ENCODE data around the gene GAK. TPM values are rescaled to one million over a fixed set of nuclear protein-coding genes. Genes with fewer than 3 reads are reported as not detected.
"Not testable (repeated sequence)": the region's sequence is repeated elsewhere in the genome, so short reads cannot be mapped to it uniquely, and the experiment has no call there.

GAK gene
- total RNA-seq, 2 donors from 2014 or later, result 104 to 121 TPM

DNA sequence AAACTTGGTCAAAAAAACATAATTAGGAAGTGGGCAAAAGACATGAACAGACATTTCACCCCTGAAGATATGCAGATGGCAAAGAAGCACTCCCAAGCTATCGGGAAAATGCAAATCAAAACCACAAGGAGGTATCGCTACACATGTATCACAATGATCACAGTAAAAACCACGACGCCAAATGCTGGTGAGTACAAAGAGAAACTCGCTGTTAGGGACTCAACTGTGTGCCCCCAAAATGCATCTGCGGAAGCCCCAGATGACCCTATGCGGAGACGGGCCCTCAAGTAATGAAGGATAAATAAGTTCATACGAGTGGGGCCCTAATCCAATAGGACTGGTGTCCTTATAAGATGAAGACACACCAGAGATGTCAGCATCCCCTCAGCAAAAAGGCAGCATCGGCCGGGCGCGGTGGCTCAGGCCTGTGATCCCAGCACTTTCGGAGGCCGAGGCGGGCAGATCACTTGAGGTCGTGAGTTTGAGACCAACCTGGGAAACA, 10.2 kb downstream of the GAK start:
- H3K4me3 ChIP-seq (ENCODE audit: low read length), result no peak overlapping the region
- 94 to 95% methylated on average over 17 of the region's 17 CpGs for WGBS, 2 experiments (ENCODE audit: insufficient coverage in 1 of 2, insufficient read length in 1 of 2)
- Mint-ChIP-seq H3K9me3 (no peaks in the 10 kb centered on the region), H3K36me3 (ENCODE audit: low read depth) (peaks cover 13% of the 10 kb centered on the region), H3K27me3 (ENCODE audit: insufficient read depth) (no peaks in the 10 kb centered on the region), H3K4me3 (no peak overlapping the region), H3K4me1 (peaks cover 14% of the 10 kb centered on the region), H3K27ac (no peak overlapping the region)
- peak; percentile 24 for DNase-seq
- no peak overlapping the region for H3K27ac ChIP-seq (ENCODE audit: low read depth, low read length)
- peaks cover 6% of the 10 kb centered on the region for H3K36me3 ChIP-seq (ENCODE audit: control insufficient read depth, insufficient read depth, low read length)
- peaks cover 3% of the 10 kb centered on the region for H3K9me3 ChIP-seq (ENCODE audit: control insufficient read depth, low read length)
- H3K9ac ChIP-seq (ENCODE audit: extremely low read depth, low read length, poor library complexity, severe bottlenecking), result no peak overlapping the region
- H3K4me1 ChIP-seq (ENCODE audit: control insufficient read depth, insufficient read depth, low read length), result no peaks in the 10 kb centered on the region
- H3K27me3 ChIP-seq (ENCODE audit: control insufficient read depth, insufficient read depth, low read length, poor library complexity, severe bottlenecking), result no peaks in the 10 kb centered on the region
- TF ChIP-seq, protein P1, sequence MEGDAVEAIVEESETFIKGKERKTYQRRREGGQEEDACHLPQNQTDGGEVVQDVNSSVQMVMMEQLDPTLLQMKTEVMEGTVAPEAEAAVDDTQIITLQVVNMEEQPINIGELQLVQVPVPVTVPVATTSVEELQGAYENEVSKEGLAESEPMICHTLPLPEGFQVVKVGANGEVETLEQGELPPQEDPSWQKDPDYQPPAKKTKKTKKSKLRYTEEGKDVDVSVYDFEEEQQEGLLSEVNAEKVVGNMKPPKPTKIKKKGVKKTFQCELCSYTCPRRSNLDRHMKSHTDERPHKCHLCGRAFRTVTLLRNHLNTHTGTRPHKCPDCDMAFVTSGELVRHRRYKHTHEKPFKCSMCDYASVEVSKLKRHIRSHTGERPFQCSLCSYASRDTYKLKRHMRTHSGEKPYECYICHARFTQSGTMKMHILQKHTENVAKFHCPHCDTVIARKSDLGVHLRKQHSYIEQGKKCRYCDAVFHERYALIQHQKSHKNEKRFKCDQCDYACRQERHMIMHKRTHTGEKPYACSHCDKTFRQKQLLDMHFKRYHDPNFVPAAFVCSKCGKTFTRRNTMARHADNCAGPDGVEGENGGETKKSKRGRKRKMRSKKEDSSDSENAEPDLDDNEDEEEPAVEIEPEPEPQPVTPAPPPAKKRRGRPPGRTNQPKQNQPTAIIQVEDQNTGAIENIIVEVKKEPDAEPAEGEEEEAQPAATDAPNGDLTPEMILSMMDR (conservative IDR thresholded peaks at IDR 0.05), result no peak

DNA sequence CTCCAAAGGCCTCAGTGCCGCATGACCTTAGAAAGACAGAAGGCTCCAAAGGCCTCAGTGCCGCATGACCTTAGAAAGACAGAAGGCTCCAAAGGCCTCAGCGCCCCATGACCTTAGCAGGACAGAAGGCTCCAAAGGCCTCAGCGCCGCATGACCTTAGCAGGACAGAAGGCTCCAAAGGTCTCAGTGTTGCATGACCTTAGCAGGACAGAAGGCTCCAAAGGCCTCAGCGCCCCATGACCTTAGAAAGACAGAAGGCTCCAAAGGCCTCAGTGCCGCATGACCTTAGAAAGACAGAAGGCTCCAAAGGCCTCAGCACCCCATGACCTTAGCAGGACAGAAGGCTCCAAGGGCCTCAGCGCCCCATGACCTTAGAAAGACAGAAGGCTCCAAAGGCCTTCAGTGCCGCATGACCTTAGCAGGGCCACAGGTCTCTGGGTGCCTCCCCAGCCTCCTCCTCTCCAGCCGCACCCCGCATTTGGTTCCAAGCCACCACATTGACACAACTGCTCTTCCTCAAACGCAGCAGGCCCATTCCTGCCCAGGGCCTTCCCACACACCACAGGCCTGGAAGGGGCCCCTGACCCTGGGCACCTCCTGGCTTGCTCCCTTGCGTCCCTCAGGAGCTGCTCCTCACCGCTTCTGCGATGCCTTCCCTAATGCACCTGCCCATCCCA, 13.0 kb downstream of the GAK start:
- H3K27me3 ChIP-seq (ENCODE audit: control insufficient read depth, insufficient read depth, low read length, poor library complexity, severe bottlenecking); H3K9ac ChIP-seq (ENCODE audit: extremely low read depth, low read length, poor library complexity, severe bottlenecking); H3K9me3 ChIP-seq (ENCODE audit: control insufficient read depth, low read length); H3K27ac ChIP-seq (ENCODE audit: low read depth, low read length); H3K4me1 ChIP-seq (ENCODE audit: control insufficient read depth, insufficient read depth, low read length); H3K36me3 ChIP-seq (ENCODE audit: control insufficient read depth, insufficient read depth, low read length); H3K4me1 Mint-ChIP-seq; H3K4me3 ChIP-seq (ENCODE audit: low read length); H3K27me3 Mint-ChIP-seq (ENCODE audit: insufficient read depth); H3K9me3 Mint-ChIP-seq; H3K4me3 Mint-ChIP-seq: not testable (repeated sequence)
- 88 to 89% methylated on average over 11 to 15 of the region's 15 CpGs for WGBS, 2 experiments (ENCODE audit: insufficient coverage in 1 of 2, insufficient read length in 1 of 2)
- H3K27ac Mint-ChIP-seq, result peak overlapping the region; percentile 25
- H3K36me3 Mint-ChIP-seq (ENCODE audit: low read depth), result peaks cover 13% of the 10 kb centered on the region
- DNase-seq, result peak; percentile 36

DNA sequence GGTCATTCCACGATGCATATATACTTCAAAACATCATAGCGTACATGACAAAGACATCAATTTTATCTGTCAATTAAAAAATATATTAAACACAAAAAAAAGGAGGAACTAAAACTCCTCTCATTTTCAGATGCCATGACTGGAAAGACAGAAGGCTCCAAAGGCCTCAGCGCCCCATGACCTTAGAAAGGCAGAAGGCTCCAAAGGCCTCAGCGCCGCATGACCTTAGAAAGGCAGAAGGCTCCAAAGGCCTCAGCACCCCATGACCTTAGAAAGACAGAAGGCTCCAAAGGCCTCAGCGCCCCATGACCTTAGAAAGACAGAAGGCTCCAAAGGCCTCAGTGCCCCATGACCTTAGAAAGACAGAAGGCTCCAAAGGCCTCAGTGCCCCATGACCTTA, 13.5 kb downstream of the GAK start:
- H3K36me3 Mint-ChIP-seq (ENCODE audit: low read depth), result peaks cover 13% of the 10 kb centered on the region
- H3K4me1 ChIP-seq (ENCODE audit: control insufficient read depth, insufficient read depth, low read length); H3K4me1 Mint-ChIP-seq; H3K27me3 Mint-ChIP-seq (ENCODE audit: insufficient read depth); H3K27ac Mint-ChIP-seq; H3K27me3 ChIP-seq (ENCODE audit: control insufficient read depth, insufficient read depth, low read length, poor library complexity, severe bottlenecking); H3K9me3 ChIP-seq (ENCODE audit: control insufficient read depth, low read length); H3K9me3 Mint-ChIP-seq; H3K9ac ChIP-seq (ENCODE audit: extremely low read depth, low read length, poor library complexity, severe bottlenecking); H3K27ac ChIP-seq (ENCODE audit: low read depth, low read length); H3K36me3 ChIP-seq (ENCODE audit: control insufficient read depth, insufficient read depth, low read length); H3K4me3 Mint-ChIP-seq; DNase-seq; H3K4me3 ChIP-seq (ENCODE audit: low read length): not testable (repeated sequence)
- 83 to 100% methylated on average over 4 to 6 of the region's 6 CpGs for WGBS, 2 experiments (ENCODE audit: insufficient coverage in 1 of 2, insufficient read length in 1 of 2)

DNA sequence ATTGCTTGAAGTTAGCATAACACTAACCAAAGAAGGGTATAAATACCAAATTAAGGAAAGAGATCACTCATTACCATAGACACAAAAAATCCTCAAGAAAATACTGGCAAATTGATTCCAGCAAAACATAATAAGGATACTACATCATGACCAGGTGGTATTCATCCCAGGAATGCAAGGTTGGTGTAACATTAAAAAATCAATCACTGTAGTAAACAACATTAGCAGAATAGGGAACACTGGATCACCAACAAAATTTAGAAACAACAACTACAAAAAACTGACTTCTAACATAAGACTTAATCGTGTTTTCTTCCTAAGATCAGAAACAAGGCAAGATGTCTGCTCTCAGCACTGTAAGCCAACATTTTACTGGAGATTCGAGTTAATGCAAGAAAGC, 14.1 kb downstream of the GAK start:
- Mint-ChIP-seq H3K4me1 (peaks cover 10% of the 10 kb centered on the region), H3K9me3 (no peaks in the 10 kb centered on the region), H3K36me3 (ENCODE audit: low read depth) (peaks cover 12% of the 10 kb centered on the region), H3K27me3 (ENCODE audit: insufficient read depth) (no peaks in the 10 kb centered on the region), H3K27ac (no peak overlapping the region), H3K4me3 (no peak overlapping the region)
- no peak for DNase-seq
- no peak overlapping the region for H3K4me3 ChIP-seq (ENCODE audit: low read length)
- peaks cover 5% of the 10 kb centered on the region for H3K36me3 ChIP-seq (ENCODE audit: control insufficient read depth, insufficient read depth, low read length)
- H3K4me1 ChIP-seq (ENCODE audit: control insufficient read depth, insufficient read depth, low read length), result no peaks in the 10 kb centered on the region
- no peaks in the 10 kb centered on the region for H3K27me3 ChIP-seq (ENCODE audit: control insufficient read depth, insufficient read depth, low read length, poor library complexity, severe bottlenecking)
- H3K9me3 ChIP-seq (ENCODE audit: control insufficient read depth, low read length), result peaks cover 3% of the 10 kb centered on the region
- WGBS, 2 experiments (ENCODE audit: insufficient coverage in 1 of 2, insufficient read length in 1 of 2), result 83 to 97% methylated on average over 2 of the region's 2 CpGs
- TF ChIP-seq, protein P1 (conservative IDR thresholded peaks at IDR 0.05), result no peak
- H3K9ac ChIP-seq (ENCODE audit: extremely low read depth, low read length, poor library complexity, severe bottlenecking), result no peak overlapping the region
- H3K27ac ChIP-seq (ENCODE audit: low read depth, low read length), result no peak overlapping the region
